Breast epithelium (tissue), 4 donors: ENCODE results near the gene CLIC2. TPM values are rescaled to one million over a fixed set of nuclear protein-coding genes. Genes with fewer than 3 reads are reported as not detected.

Experiments used
- DNase-seq, 2 donors: peaks; one replicate each; pipeline ENCODE4 v3.0.0-alpha.2; 2019; ENCODE audit warnings: low spot score in 2 of 2
- H3K27ac ChIP-seq, 2 donors: fragments of 200-600 bp; sonication (generic) in 1 of 2; one replicate each; pipeline ENCODE4 v1.5.1; 2016 to 2019; ENCODE audit warnings: mild to moderate bottlenecking in 1 of 2
- H3K27me3 ChIP-seq, 2 donors: fragments of 200-600 bp; sonication (generic) in 1 of 2; one replicate each; pipeline versions ENCODE4 v1.5.1 to v1.6.0; 2017 to 2019; ENCODE audit warnings: control low read depth in 1 of 2, mild to moderate bottlenecking in 1 of 2
- H3K36me3 ChIP-seq: fragments of 200-600 bp; one replicate; pipeline ENCODE4 v1.5.1; 2019
- H3K4me1 ChIP-seq, 2 donors: fragments of 200-600 bp; sonication (generic); one replicate each; pipeline ENCODE4 v1.5.1; 2016 to 2019; ENCODE audit warnings: control low read depth in 1 of 2
- H3K4me3 ChIP-seq, 3 donors: fragments of 200-600 bp; sonication (generic); 1 replicate in 2 of 3; 2 replicates in 1 of 3; pipeline ENCODE4 v1.5.1; 2016 to 2019; ENCODE audit warnings: mild to moderate bottlenecking in 3 of 3, moderate library complexity in 2 of 3
- H3K9me3 ChIP-seq, 2 donors: fragments of 200-600 bp; sonication (generic) in 1 of 2; one replicate each; pipeline ENCODE4 v1.5.1; 2016 to 2019; ENCODE audit warnings: control low read depth in 1 of 2
- CTCF ChIP-seq, 3 donors: fragments of 450-650 bp; IDR thresholded peaks; one replicate each; pipeline ENCODE4 v1.5.1; 2016 to 2017; ENCODE audit warnings: antibody characterized with exemption in 3 of 3, mild to moderate bottlenecking in 3 of 3, moderate library complexity in 3 of 3
- POLR2A ChIP-seq: fragments of 450-650 bp; IDR thresholded peaks from one replicate; pipeline ENCODE4 v1.6.1; 2016; ENCODE audit warnings: antibody characterized with exemption, mild to moderate bottlenecking, moderate library complexity
- POLR2AphosphoS5 ChIP-seq, 3 donors: sonication (generic); formaldehyde crosslinking; IDR thresholded peaks; one replicate each; pipeline ENCODE4 v1.6.1; 2017; ENCODE audit warnings: antibody characterized with exemption in 3 of 3
- intact Hi-C: fragments of 100-400 bp; cut with DNase I; formaldehyde crosslinking; loops from one replicate; pipeline ENCODE4 v1.15.1; 2023; ENCODE audit warnings: low total_unique reads
- total RNA-seq, 3 donors: library from RNA; depleted of rRNA; stranded (reverse); fragments of >200 nt; gene quantifications; one replicate each; pipeline ENCODE4 v1.1.0, GENCODE V29; 2016

CLIC2 gene
- total RNA-seq, 3 donors from 2014 or later: 10.7 to 23.8 (median 18.4) TPM

DNA sequence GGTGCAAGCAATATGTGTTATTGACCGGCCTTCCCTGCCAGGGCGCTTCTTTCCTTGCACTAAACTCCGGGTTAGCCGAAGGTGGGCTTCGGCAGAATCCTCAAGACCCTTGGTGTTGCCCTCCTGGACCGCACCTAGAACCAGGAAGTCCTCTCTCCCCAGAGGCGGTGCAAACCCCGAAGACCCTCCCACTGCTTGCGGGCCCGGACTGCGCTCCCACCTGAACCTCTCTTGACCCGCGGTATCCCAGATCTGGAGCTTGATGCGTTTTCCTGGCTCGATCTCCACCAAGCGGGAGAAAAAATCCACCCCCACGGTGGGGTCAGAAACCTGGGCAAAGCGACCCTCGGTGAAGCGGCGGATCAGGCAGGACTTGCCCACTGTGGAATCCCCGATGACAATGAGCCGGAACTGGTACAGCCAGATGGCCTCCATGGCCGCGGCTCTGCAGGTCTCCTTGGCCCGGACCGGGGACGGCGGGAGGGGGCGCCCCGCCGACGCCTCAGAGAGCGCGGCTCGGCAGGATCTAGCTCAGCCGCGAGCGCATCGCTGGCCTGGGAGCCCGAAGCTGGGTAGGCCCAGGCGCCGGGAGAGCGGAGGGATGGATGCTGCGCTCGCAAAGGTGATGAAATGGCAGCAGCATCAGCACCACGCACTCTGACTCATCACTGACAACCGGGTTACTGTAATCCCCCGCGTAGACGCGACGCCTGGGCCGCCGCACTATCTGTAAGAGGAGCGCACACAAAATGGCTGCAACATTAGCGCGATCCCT is 70.4 kb downstream of the CLIC2 start, which contains the start of gene RAB39B:
RAB39B (minus strand) TSS at position 638 of the 775 bp plus-strand sequence; CDS start at position 435, 203 bp downstream.
- H3K9me3 ChIP-seq: no peaks in the 10 kb centered on the region
- no peaks in the 10 kb centered on the region for H3K36me3 ChIP-seq
- no peak within 1 kb of the TSS for H3K27ac ChIP-seq
- intact Hi-C loops: no loop called here
- H3K27me3 ChIP-seq: no peaks in the 10 kb centered on the region
- H3K4me3 ChIP-seq: peak within 1 kb of the TSS in 2 of 3 donors; percentile 45 to 56
- no peak for TF ChIP-seq POLR2AphosphoS5 (IDR thresholded peaks at IDR 0.05)
- no peak for TF ChIP-seq CTCF (IDR thresholded peaks at IDR 0.05)
- no peak for TF ChIP-seq POLR2A
- no peaks in the 10 kb centered on the region for H3K4me1 ChIP-seq
- no peak for DNase-seq

DNA sequence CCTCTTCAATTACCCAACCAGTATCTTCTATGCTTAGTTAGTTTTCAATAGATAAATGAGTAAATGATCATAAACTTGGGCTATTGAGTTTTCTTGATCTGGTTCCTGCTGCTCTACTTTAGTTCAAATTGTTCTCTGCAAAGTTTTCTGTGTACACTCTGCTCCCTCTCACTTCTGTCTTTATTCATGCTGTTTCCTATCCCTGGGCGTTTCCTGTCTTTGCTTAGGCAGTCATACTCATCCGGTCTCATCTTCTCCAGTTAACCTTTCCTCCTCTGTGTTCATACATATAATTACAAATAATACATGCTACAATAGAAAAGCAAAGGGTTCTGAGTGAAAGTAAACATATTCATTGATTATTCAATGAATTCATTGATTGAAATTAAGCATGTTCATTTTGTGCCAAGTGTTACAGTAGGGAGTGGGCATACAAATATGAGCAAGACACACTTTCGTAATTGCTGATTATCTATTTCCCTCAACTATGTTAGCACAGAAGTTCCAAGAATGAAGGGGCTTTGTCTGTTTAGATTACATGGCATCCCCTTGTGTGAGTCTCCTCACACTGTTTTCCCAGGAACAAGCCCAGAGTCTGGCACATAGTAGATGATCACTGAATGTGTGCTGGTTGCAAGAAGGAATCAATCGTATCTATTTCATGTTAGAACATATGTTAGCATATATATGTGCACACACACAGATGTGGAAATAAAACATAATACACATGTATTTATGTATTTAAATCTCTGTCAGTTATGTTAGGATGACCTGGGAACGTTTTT is 71.3 kb downstream of the CLIC2 start:
- Histone ChIP-seq H3K9me3 (no peaks in the 10 kb centered on the region), H3K4me1 (no peaks in the 10 kb centered on the region), H3K36me3 (no peaks in the 10 kb centered on the region), H3K27ac (no peak overlapping the region), H3K4me3 (peak overlapping the region in 1 of 3 donors; percentile 45), H3K27me3 (no peaks in the 10 kb centered on the region)
- TF ChIP-seq CTCF (IDR thresholded peaks at IDR 0.05) (no peak), POLR2A (no peak), POLR2AphosphoS5 (IDR thresholded peaks at IDR 0.05) (no peak)
- DNase-seq: no peak
- intact Hi-C loops: no loop called here

DNA sequence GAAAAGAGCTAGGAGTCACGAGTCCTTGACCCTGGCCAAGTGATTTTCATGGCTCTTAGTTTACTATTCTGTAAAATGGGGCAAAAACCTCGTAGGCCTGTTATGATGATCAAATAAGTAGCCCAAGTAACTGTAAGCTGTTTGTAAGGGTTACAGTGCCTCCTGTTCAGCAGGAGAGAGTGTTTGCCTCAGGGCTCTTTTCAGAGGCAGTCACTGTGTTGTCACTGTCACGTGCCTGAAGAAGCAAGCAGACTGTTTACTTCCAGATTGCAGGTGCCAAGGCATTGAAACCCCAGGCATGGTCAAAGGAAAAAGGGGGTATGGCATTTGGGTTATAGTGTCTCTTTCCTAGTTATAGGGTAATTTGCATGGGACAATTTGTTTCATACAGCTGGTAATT is 74.7 kb downstream of the CLIC2 start:
- no peak for TF ChIP-seq POLR2AphosphoS5 (IDR thresholded peaks at IDR 0.05)
- no peak for TF ChIP-seq CTCF (IDR thresholded peaks at IDR 0.05)
- no peak for TF ChIP-seq POLR2A
- H3K27me3 ChIP-seq: no peaks in the 10 kb centered on the region
- H3K4me3 ChIP-seq: no peak overlapping the region
- intact Hi-C loops: no loop called here
- H3K9me3 ChIP-seq: no peaks in the 10 kb centered on the region
- no peaks in the 10 kb centered on the region for H3K4me1 ChIP-seq
- no peak overlapping the region for H3K27ac ChIP-seq
- no peak for DNase-seq
- no peaks in the 10 kb centered on the region for H3K36me3 ChIP-seq

DNA sequence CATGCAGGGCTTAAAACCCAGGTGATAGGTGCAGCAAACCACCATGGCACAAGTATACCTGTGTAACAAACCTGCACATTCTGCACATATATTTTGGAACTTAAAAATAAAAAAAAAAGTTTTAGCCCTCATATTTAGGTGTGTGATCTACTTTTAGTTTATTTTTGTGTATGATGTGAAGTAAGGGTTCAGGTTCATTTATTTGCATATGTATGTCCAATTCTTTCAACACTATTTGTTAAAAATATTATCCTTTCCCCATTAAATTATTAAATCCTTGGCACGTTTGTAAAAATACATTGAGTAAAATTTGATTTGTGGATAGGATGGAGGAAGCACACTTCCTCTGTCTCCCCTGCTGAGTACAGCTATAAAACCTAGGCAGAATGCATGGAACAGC is 83.0 kb downstream of the CLIC2 start:
- no peak for DNase-seq
- intact Hi-C loops: no loop called here
- Histone ChIP-seq H3K27ac (no peak overlapping the region), H3K4me3 (no peak overlapping the region), H3K9me3 (no peaks in the 10 kb centered on the region), H3K27me3 (no peaks in the 10 kb centered on the region), H3K36me3 (no peaks in the 10 kb centered on the region), H3K4me1 (no peaks in the 10 kb centered on the region)
- TF ChIP-seq CTCF (IDR thresholded peaks at IDR 0.05) (no peak), POLR2AphosphoS5 (IDR thresholded peaks at IDR 0.05) (no peak), POLR2A (no peak)

DNA sequence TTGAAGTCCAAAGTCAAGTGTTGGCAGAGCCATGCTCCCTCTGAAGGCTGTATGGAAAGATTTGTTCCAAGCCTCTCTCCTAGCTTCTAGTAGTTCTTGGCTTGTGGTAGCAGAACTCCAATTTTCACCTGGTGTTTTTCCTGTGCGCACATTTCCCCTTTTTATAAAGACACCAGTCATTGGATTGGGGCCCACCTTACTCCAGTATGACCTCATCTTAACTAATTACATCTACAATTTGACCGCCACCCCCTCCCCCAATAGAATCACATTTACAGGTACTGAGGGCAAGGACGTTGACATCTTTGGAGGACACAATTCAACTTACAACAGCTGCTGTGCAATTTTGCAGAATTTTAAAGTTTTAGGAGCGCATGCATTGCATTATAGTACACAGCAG is 86.9 kb downstream of the CLIC2 start:
- intact Hi-C loops: no loop called here
- Histone ChIP-seq H3K27ac (no peak overlapping the region), H3K4me1 (no peaks in the 10 kb centered on the region), H3K36me3 (no peaks in the 10 kb centered on the region), H3K9me3 (no peaks in the 10 kb centered on the region), H3K4me3 (no peak overlapping the region), H3K27me3 (no peaks in the 10 kb centered on the region)
- TF ChIP-seq CTCF (IDR thresholded peaks at IDR 0.05): no peak
- no peak for TF ChIP-seq POLR2A
- no peak for DNase-seq
